BLaER1 treated with 17β-estradiol and CSF1 and Interleukin-3, amounts not matched to agents 10 nM and 100 nM (cell line): ENCODE results near the gene KLHDC7B.
"Not testable (repeated sequence)": the region's sequence is repeated elsewhere in the genome, so short reads cannot be mapped to it uniquely, and the experiment has no call there.

Experiments used
- H3K27ac ChIP-seq, 11 experiments: shearing (Covaris generic); formaldehyde crosslinking; 2 replicates each; pipeline ENCODE4 v1.8.1; 2022
- H3K27me3 ChIP-seq, 11 experiments: shearing (Covaris generic); formaldehyde crosslinking; 2 replicates each; pipeline ENCODE4 v1.8.1; 2022
- H3K36me3 ChIP-seq, 11 experiments: shearing (Covaris generic); formaldehyde crosslinking; 2 replicates each; pipeline ENCODE4 v1.8.1; 2022
- H3K4me1 ChIP-seq, 10 experiments: shearing (Covaris generic); formaldehyde crosslinking; 2 replicates each; pipeline ENCODE4 v1.8.1; 2022
- H3K4me2 ChIP-seq, 11 experiments: shearing (Covaris generic); formaldehyde crosslinking; 2 replicates each; pipeline ENCODE4 v1.8.1; 2022
- H3K4me3 ChIP-seq, 10 experiments: shearing (Covaris generic); formaldehyde crosslinking; 2 replicates each; pipeline ENCODE4 v1.8.1; 2022
- H3K9ac ChIP-seq, 11 experiments: shearing (Covaris generic); formaldehyde crosslinking; 2 replicates each; pipeline ENCODE4 v1.8.1; 2022
- H3K9me3 ChIP-seq, 11 experiments: shearing (Covaris generic); formaldehyde crosslinking; replicated peaks in 1 of 11; 2 replicates each; pipeline ENCODE4 v1.8.1; 2022
- H4K20me1 ChIP-seq, 11 experiments: shearing (Covaris generic); formaldehyde crosslinking; 2 replicates each; pipeline ENCODE4 v1.8.1; 2022
- Cebpa-rat ChIP-seq, 11 experiments: shearing (Covaris generic); IDR thresholded peaks; 2 replicates each; pipeline ENCODE4 v1.8.1; 2022

Gene KLHDC7B

GRCh38 chr22:50508897-50509296 lies 36.8 kb upstream of the KLHDC7B start:
- peaks cover 16 to 60% (median 39%) of the 10 kb centered on the region in 11 experiments for H3K36me3 ChIP-seq
- no peak for TF ChIP-seq Cebpa-rat (IDR thresholded peaks at IDR 0.05)
- peak overlapping the region; percentile 81 to 99 (median 92) for H3K4me2 ChIP-seq
- peaks cover 0 to 72% (median 54%) of the 10 kb centered on the region in 11 experiments; a peak in 20 of 22 replicates for H4K20me1 ChIP-seq
- H3K9me3 ChIP-seq: no peaks in the 10 kb centered on the region
- H3K4me1 ChIP-seq: peaks cover 35 to 48% (median 44%) of the 10 kb centered on the region in 10 experiments
- no peaks in the 10 kb centered on the region for H3K27me3 ChIP-seq
- peak overlapping the region in 10 of 11 experiments; percentile 61 to 88 (median 83); a peak in 18 of 22 replicates for H3K27ac ChIP-seq
- peak overlapping the region; percentile 60 to 80 (median 70) for H3K4me3 ChIP-seq
- H3K9ac ChIP-seq: peak overlapping the region; percentile 75 to 91 (median 86)

GRCh38 chr22:50513175-50513574 lies 32.5 kb upstream of the KLHDC7B start:
- Histone ChIP-seq H3K36me3 (peaks cover 11 to 82% (median 58%) of the 10 kb centered on the region in 11 experiments), H3K9me3 (no peaks in the 10 kb centered on the region), H3K9ac (0 out of 22 replicates have a peak overlapping the region, but pooled peaks of 2 of the 11 experiments have one; percentile 3 to 13), H3K4me1 (peaks cover 20 to 40% (median 32%) of the 10 kb centered on the region in 10 experiments), H3K27me3 (no peaks in the 10 kb centered on the region), H3K4me3 (no peak overlapping the region), H4K20me1 (peaks cover 0 to 85% (median 64%) of the 10 kb centered on the region in 11 experiments; a peak in 17 of 22 replicates), H3K4me2 (no peak overlapping the region), H3K27ac (no peak overlapping the region)
- no peak for TF ChIP-seq Cebpa-rat (IDR thresholded peaks at IDR 0.05)

- H3K27ac ChIP-seq: no peak overlapping the region
- no peaks in the 10 kb centered on the region for H3K9me3 ChIP-seq
- H3K4me2 ChIP-seq: peak overlapping the region in 5 of 11 experiments; percentile 24 to 57 (median 36); a peak in 8 of 22 replicates
- peaks cover 0 to 19% (median 15%) of the 10 kb centered on the region in 10 experiments; a peak in 15 of 20 replicates for H3K4me1 ChIP-seq
- H3K36me3 ChIP-seq: peaks cover 31 to 94% (median 80%) of the 10 kb centered on the region in 11 experiments
- no peak for TF ChIP-seq Cebpa-rat (IDR thresholded peaks at IDR 0.05)
- peaks cover 0 to 79% (median 64%) of the 10 kb centered on the region in 11 experiments; a peak in 17 of 22 replicates for H4K20me1 ChIP-seq
- no peak overlapping the region for H3K4me3 ChIP-seq
- H3K27me3 ChIP-seq: no peaks in the 10 kb centered on the region
- H3K9ac ChIP-seq: peak overlapping the region in 6 of 11 experiments; percentile 4 to 48 (median 24); a peak in 4 of 22 replicates
Measured at GRCh38 chr22:50516068-50516467, 29.6 kb upstream of the KLHDC7B start.

GRCh38 chr22:50516891-50517290 lies 28.8 kb upstream of the KLHDC7B start:
- Histone ChIP-seq H3K9me3 (no peaks in the 10 kb centered on the region), H3K27me3 (no peaks in the 10 kb centered on the region), H4K20me1 (peaks cover 0 to 84% (median 64%) of the 10 kb centered on the region in 11 experiments; a peak in 17 of 22 replicates), H3K4me1 (peaks cover 0 to 19% (median 15%) of the 10 kb centered on the region in 10 experiments; a peak in 15 of 20 replicates), H3K9ac (peak overlapping the region in 2 of 11 experiments; percentile 23 to 39; a peak in 2 of 22 replicates), H3K4me3 (no peak overlapping the region), H3K4me2 (peak overlapping the region in 2 of 11 experiments; percentile 49 to 57; a peak in 2 of 22 replicates), H3K36me3 (peaks cover 39 to 96% (median 83%) of the 10 kb centered on the region in 11 experiments), H3K27ac (no peak overlapping the region)
- TF ChIP-seq Cebpa-rat (IDR thresholded peaks at IDR 0.05): no peak

GRCh38 chr22:50517495-50518260 lies 28.0 kb upstream of the KLHDC7B start:
- Histone ChIP-seq H4K20me1 (peaks cover under 1 to 84% (median 64%) of the 10 kb centered on the region in 11 experiments; a peak in 20 of 22 replicates), H3K36me3 (peaks cover 46 to 96% (median 87%) of the 10 kb centered on the region in 11 experiments), H3K27me3 (no peaks in the 10 kb centered on the region), H3K9me3 (no peaks in the 10 kb centered on the region), H3K4me2 (no peak overlapping the region), H3K9ac (peak overlapping the region in 3 of 11 experiments; percentile 16 to 39 (median 23); a peak in 2 of 22 replicates), H3K4me3 (no peak overlapping the region), H3K4me1 (peaks cover 0 to 19% (median 15%) of the 10 kb centered on the region in 10 experiments; a peak in 15 of 20 replicates), H3K27ac (no peak overlapping the region)
- TF ChIP-seq Cebpa-rat (IDR thresholded peaks at IDR 0.05): no peak

GRCh38 chr22:50518606-50519005 lies 27.1 kb upstream of the KLHDC7B start:
- Histone ChIP-seq H3K4me1 (peaks cover under 1 to 26% (median 17%) of the 10 kb centered on the region in 10 experiments; a peak in 16 of 20 replicates), H3K9ac (peak overlapping the region in 4 of 11 experiments; percentile 9 to 29 (median 18); a peak in 2 of 22 replicates), H3K27ac (peak overlapping the region in 1 of 11 experiments; percentile 7; a peak in 1 of 22 replicates), H3K36me3 (peaks cover 56 to 96% (median 89%) of the 10 kb centered on the region in 11 experiments), H3K27me3 (no peaks in the 10 kb centered on the region), H3K4me3 (no peak overlapping the region), H3K9me3 (no peaks in the 10 kb centered on the region), H3K4me2 (no peak overlapping the region), H4K20me1 (peaks cover 10 to 84% (median 65%) of the 10 kb centered on the region in 11 experiments)
- TF ChIP-seq Cebpa-rat (IDR thresholded peaks at IDR 0.05): no peak

GRCh38 chr22:50519151-50519550 lies 26.5 kb upstream of the KLHDC7B start:
- Histone ChIP-seq H3K4me2 (no peak overlapping the region), H3K27ac (no peak overlapping the region), H3K36me3 (peaks cover 61 to 97% (median 91%) of the 10 kb centered on the region in 11 experiments), H3K27me3 (no peaks in the 10 kb centered on the region), H3K4me1 (peaks cover 6 to 31% (median 23%) of the 10 kb centered on the region in 10 experiments), H3K9me3 (no peaks in the 10 kb centered on the region), H4K20me1 (peaks cover 15 to 84% (median 65%) of the 10 kb centered on the region in 11 experiments), H3K9ac (peak overlapping the region in 3 of 11 experiments; percentile 9 to 29 (median 19); a peak in 1 of 22 replicates), H3K4me3 (no peak overlapping the region)
- no peak for TF ChIP-seq Cebpa-rat (IDR thresholded peaks at IDR 0.05)

- H3K4me2 ChIP-seq, H3K9me3 ChIP-seq, H3K27ac ChIP-seq, H3K27me3 ChIP-seq, H3K9ac ChIP-seq, H3K4me3 ChIP-seq: not testable (repeated sequence)
- Histone ChIP-seq H4K20me1 (peaks cover 23 to 83% (median 65%) of the 10 kb centered on the region in 11 experiments), H3K4me1 (peaks cover 16 to 39% (median 30%) of the 10 kb centered on the region in 10 experiments), H3K36me3 (peaks cover 63 to 91% (median 86%) of the 10 kb centered on the region in 11 experiments)
Measured at GRCh38 chr22:50520184-50520583, 25.5 kb upstream of the KLHDC7B start.
